ENCODE measurements around the gene CNTNAP2.

- TF ChIP-seq CTCF (IDR thresholded peaks at IDR 0.05 in 4 of 5, conservative IDR thresholded peaks at IDR 0.05 in 1 of 5), result no peak
- no peak for TF ChIP-seq POLR2A (IDR thresholded peaks at IDR 0.05)
Measured at GRCh38 chr7:147707926-147708325, 1591.3 kb downstream of the CNTNAP2 start.

Measured in gastrocnemius medialis (tissue), 4 donors.